Pancreas (tissue), 10 donors: ENCODE data around the gene FAH. TPM values are rescaled to one million over a fixed set of nuclear protein-coding genes. Genes with fewer than 3 reads are reported as not detected.

Experiments used
- ATAC-seq, 4 donors: fragments of 200-7000 bp; cut with Tn5 transposase; one replicate each; pipeline versions ENCODE4 v1.8.0 to v1.9.1; 2020; ENCODE audit warnings: mild to moderate bottlenecking in 4 of 4, moderate library complexity in 4 of 4
- DNase-seq, 6 donors: peaks; one replicate each; pipeline ENCODE4 v3.0.0-alpha.2; 2020
- FAIRE-seq: peaks from 2 replicates; lab custom pipeline; 2012; peaks lifted over from hg19 to GRCh38; lab: Jason Lieb, UNC
- H3K27ac ChIP-seq, 4 donors: fragments of 200-600 bp; sonication (generic); 1 replicate in 3 of 4; 2 replicates in 1 of 4; pipeline versions ENCODE4 v1.5.0 to v1.8.0; 2020
- H3K27me3 ChIP-seq, 4 donors: fragments of 200-600 bp; one replicate each; pipeline ENCODE4 v1.8.0; 2021
- H3K36me3 ChIP-seq, 3 donors: fragments of 200-600 bp; sonication (generic) in 1 of 3; one replicate each; pipeline versions ENCODE4 v1.5.0 to v1.8.0; 2020 to 2021
- H3K4me1 ChIP-seq, 3 donors: fragments of 200-600 bp; one replicate each; pipeline ENCODE4 v1.8.0; 2021
- H3K4me3 ChIP-seq, 4 donors: fragments of 200-600 bp; sonication (generic) in 2 of 4; one replicate each; pipeline versions ENCODE4 v1.5.0 to v1.8.0; 2020 to 2021
- H3K9me3 ChIP-seq, 4 donors: fragments of 200-600 bp; one replicate each; pipeline ENCODE4 v1.8.0; 2021
- WGBS, 2 donors: extraction: QIAGEN DNeasy Blood & Tissue Kit; methylation state at CpG; one replicate each; pipeline ENCODE4 v1.1.7; 2013; 5-methylcytosine and 5-hydroxymethylcytosine counted together
- intact Hi-C, 3 donors: fragments of 100-400 bp; cut with DNase I; formaldehyde crosslinking; loops; one replicate each; pipeline versions ENCODE4 v1.11.1 to v1.14.2; 2022
- polyA plus RNA-seq, 2 donors: library from polyadenylated mRNA; stranded (reverse); fragments of 200-250 nt; gene quantifications; one replicate each; pipeline ENCODE4 v1.2.3, GENCODE V29; 2013
- total RNA-seq, 6 donors: library from RNA; stranded (reverse); fragmentation: NEBNext Ultra II Directional in 4 of 6; extraction: Animal tissue kit (Norgen Biotek cat#: 25700) in 4 of 6; gene quantifications; one replicate each; pipeline versions ENCODE4 v1.2.1 to v1.2.4, GENCODE V29; 2021 to 2023
- TF ChIP-seq, protein P1 (sequence below), 4 donors: fragments of 200-600 bp; sonication (generic) in 3 of 4; IDR thresholded peaks; one replicate each; pipeline versions ENCODE4 v1.5.0 to v1.8.0; 2021; ENCODE audit warnings: antibody characterized with exemption in 4 of 4
- donor health status: healthy with polysubstance abuse.
- donor health status: DM: no; HTN: no; CAD: no; lungs with moderate emphysema.
- donor health status: DM: no; HTN: no; CAD: no.
- donor health status: control.
- donor health status: control.
- donor health status: Bipolar disorder and iron deficiency.
- donor health status: DM: yes; HTN: yes; CAD: no.
- donor health status: DM: no; HTN: no; CAD: no.
- donor health status: DM: no; HTN: no; CAD: no.
- donor health status: DM: yes; HTN: yes; CAD: no.

FAH gene
- total and polyA plus RNA-seq, 8 donors: 5.0 to 22.9 (median 11.7) TPM

DNA sequence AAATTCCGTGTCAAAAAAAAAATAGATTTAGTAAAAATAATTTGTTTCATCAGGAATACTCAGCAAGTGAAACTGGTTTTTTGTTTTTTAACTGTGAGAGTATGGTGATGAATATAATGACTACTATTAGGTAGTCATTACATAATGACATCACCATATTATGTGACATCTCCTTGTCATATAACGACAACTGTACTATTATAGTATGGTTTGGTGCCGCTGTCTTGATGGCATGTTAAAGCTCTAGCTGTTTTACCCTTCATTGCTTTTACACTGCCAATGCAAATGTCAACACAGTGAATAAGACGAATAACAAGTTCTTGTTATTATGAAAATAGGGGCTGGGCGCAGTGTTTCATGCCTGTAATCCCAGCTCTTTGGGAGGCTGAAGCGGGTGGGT is 45.6 kb upstream of the FAH start:
- H3K36me3 ChIP-seq: no peaks in the 10 kb centered on the region
- no peak for FAIRE-seq
- no peak for ATAC-seq
- WGBS, 2 donors: 89% methylated on average over 6 of the region's 6 CpGs
- intact Hi-C loops: no loop called here
- TF ChIP-seq, protein P1, sequence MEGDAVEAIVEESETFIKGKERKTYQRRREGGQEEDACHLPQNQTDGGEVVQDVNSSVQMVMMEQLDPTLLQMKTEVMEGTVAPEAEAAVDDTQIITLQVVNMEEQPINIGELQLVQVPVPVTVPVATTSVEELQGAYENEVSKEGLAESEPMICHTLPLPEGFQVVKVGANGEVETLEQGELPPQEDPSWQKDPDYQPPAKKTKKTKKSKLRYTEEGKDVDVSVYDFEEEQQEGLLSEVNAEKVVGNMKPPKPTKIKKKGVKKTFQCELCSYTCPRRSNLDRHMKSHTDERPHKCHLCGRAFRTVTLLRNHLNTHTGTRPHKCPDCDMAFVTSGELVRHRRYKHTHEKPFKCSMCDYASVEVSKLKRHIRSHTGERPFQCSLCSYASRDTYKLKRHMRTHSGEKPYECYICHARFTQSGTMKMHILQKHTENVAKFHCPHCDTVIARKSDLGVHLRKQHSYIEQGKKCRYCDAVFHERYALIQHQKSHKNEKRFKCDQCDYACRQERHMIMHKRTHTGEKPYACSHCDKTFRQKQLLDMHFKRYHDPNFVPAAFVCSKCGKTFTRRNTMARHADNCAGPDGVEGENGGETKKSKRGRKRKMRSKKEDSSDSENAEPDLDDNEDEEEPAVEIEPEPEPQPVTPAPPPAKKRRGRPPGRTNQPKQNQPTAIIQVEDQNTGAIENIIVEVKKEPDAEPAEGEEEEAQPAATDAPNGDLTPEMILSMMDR (IDR thresholded peaks at IDR 0.05): no peak
- H3K27ac ChIP-seq: no peak overlapping the region
- peaks cover 0 to 13% (median 0%) of the 10 kb centered on the region in 3 donors for H3K4me1 ChIP-seq
- DNase-seq: no peak
- H3K27me3 ChIP-seq: no peaks in the 10 kb centered on the region
- H3K4me3 ChIP-seq: no peak overlapping the region
- H3K9me3 ChIP-seq: no peaks in the 10 kb centered on the region

DNA sequence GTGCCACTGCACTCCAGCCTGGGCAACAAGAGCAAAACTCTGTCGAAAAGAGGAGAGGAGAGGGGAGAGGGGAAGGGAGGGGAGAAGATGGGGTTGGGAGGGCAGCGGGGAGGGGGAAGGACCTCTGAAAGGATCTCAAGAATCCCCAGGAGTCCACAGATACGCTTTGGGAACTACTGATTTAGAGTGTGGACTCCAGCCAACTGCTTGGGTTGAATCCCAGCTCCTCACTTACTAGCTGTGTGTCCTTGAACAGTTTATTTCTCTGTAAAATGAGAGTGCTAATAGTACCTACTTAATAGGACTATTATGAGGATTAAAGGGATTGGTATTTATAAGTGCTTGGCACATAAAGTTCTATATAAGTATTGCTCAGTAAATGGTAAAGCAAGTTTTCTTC is 45.0 kb upstream of the FAH start:
- FAIRE-seq: no peak
- WGBS, 2 donors: 44 to 50% methylated on average over 2 of the region's 3 CpGs
- Histone ChIP-seq H3K36me3 (no peaks in the 10 kb centered on the region), H3K9me3 (no peaks in the 10 kb centered on the region), H3K4me3 (no peak overlapping the region), H3K4me1 (peaks cover 0 to 13% (median 0%) of the 10 kb centered on the region in 3 donors), H3K27ac (no peak overlapping the region), H3K27me3 (no peaks in the 10 kb centered on the region)
- intact Hi-C loops: no loop called here
- ATAC-seq: no peak
- TF ChIP-seq, protein P1 (IDR thresholded peaks at IDR 0.05): no peak
- no peak for DNase-seq

DNA sequence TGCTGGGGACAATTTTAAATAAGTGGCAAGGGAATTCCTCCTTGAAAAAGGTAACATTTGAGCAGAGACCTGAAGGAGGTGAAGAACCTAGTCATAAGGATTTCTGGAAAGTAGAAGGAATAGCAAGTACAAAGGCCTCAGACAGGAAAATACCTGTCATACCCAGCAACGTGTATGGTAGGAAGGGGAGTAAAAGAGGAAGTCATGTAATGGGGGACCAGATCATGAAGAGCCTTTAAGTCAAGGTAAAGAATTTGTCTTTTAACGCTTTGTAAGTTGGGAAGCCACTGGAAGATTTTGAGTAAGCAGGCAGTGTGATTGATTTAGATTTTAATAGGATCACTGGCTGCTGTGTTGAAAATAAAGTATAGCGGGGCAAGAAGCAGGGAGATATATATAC is 43.4 kb upstream of the FAH start:
- Histone ChIP-seq H3K4me1 (peaks cover 0 to 10% (median 0%) of the 10 kb centered on the region in 3 donors), H3K36me3 (no peaks in the 10 kb centered on the region), H3K27ac (no peak overlapping the region), H3K4me3 (no peak overlapping the region), H3K9me3 (no peaks in the 10 kb centered on the region), H3K27me3 (no peaks in the 10 kb centered on the region)
- TF ChIP-seq, protein P1 (IDR thresholded peaks at IDR 0.05): no peak
- 88 to 92% methylated on average over 3 of the region's 3 CpGs for WGBS, 2 donors
- intact Hi-C loops: no loop called here
- FAIRE-seq (no peak), DNase-seq (no peak), ATAC-seq (no peak)

DNA sequence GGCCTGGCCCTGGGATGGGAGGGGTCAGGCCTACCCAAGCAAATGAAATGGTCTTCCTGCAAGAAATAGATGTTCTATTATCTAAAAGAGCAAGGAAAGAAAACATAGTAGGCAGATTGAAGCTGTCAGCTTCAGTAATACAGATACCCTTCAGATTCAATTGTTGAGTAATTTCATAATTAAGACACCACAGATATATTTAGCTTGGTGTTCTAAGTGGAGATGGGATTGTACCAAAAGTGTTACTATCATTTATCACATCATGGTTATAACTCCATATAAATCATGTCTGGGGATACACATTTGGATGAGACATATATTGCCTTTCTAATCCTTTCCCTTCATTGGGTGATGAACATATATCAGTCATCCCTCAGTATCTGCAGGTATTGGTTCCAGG is 41.9 kb upstream of the FAH start:
- Histone ChIP-seq H3K4me1 (peaks cover 0 to 5% (median 0%) of the 10 kb centered on the region in 3 donors), H3K27me3 (no peaks in the 10 kb centered on the region), H3K9me3 (no peaks in the 10 kb centered on the region), H3K36me3 (no peaks in the 10 kb centered on the region), H3K4me3 (no peak overlapping the region), H3K27ac (no peak overlapping the region)
- TF ChIP-seq, protein P1 (IDR thresholded peaks at IDR 0.05): no peak
- intact Hi-C loops: no loop called here
- ATAC-seq (no peak), FAIRE-seq (no peak), DNase-seq (no peak)

DNA sequence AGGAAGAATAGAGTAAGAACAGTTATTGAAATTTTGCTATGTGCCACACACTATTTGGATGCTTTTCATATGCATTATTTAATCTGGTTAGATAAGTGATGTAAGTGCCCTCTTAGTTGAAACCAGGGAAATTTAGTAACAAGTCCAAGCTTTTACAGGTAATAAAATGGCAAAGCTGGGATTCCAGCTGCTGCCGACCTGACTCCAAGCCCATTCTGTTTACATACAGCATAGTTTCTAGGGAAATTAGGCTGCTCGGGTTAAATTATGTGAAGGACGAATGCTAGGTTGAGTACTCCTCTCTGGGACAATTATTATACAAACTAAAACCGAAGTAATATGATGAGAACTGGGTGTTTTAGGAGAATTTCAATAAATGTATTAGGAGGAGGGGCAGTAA is 38.7 kb upstream of the FAH start:
- TF ChIP-seq, protein P1 (IDR thresholded peaks at IDR 0.05): no peak
- no peak overlapping the region for H3K27ac ChIP-seq
- H3K27me3 ChIP-seq: no peaks in the 10 kb centered on the region
- no peaks in the 10 kb centered on the region for H3K9me3 ChIP-seq
- H3K4me1 ChIP-seq: no peaks in the 10 kb centered on the region
- H3K4me3 ChIP-seq: no peak overlapping the region
- intact Hi-C loops: no loop called here
- FAIRE-seq: no peak
- no peak for DNase-seq
- 29 to 37% methylated on average over 4 of the region's 4 CpGs for WGBS, 2 donors
- peak in 1 of 4 donors; percentile 31 for ATAC-seq
- H3K36me3 ChIP-seq: no peaks in the 10 kb centered on the region
